PC-9 (cell line): ENCODE measurements around the gene KCNK10.

Experiments
- CTCF ChIP-seq: fragments of 200-600 bp; sonication (generic); conservative IDR thresholded peaks from 2 replicates; pipeline ENCODE4 v1.6.1; 2017; ENCODE audit warnings: mixed run types, antibody characterized with exemption, mild to moderate bottlenecking, moderate library complexity
- EZH2 ChIP-seq: fragments of 200-600 bp; sonication (generic); IDR thresholded peaks from 2 replicates; pipeline ENCODE4 v1.8.0; 2017; ENCODE audit warnings: antibody characterized with exemption, low read depth

DNA sequence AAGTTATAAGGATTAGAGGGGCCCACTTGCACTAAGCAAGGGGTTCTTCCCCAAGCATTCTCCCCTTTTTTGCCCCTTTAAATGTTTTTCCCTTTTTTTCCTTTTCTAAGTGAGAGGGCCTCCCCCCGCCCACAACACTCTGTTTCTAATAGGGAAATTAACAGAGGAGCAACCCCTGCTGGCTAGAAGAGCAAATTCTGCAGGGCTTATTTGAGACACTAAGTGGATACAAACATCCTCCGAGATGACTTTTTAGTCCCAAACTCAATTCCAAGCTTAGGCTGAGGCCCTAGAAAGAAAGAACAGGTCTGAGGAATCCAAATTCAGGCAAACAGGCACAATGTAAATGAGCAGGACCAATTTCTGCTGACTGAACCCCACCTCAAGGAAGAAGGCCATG is 179.3 kb downstream of the KCNK10 start:
- TF ChIP-seq CTCF, result no peak
- no peak for TF ChIP-seq EZH2
